Fibroblast of gingiva (primary cell): Measurements from ENCODE around the gene HMCN2.

Source experiments
- DNase-seq: peaks from one replicate; pipeline ENCODE4 v3.0.0-alpha.2; 2011; ENCODE audit warnings: low read depth

The HMCN2 gene

GRCh38 chr9:130414910-130415746 lies 149.6 kb downstream of the HMCN2 start:
- no peak for DNase-seq

DNA sequence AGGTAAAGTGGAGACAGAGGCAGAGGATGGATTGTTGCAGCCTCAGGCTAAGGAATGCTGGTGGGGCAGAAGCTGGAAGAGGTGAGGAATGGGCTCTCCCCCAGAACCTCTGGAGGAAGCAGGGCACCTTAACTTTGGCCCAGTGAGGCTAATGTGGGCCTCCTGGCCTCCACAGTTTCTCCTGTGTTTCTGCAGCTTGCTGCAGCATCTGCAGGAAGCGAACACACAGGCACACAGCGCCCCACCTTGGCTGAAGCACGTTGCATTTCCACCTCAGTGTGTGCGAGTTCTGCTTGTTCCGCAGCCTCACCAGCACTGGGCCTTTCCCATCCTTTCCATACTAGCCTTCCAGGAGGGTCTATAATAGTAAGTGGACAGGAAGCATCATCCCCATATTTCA lies 152.0 kb downstream of the HMCN2 start:
- no peak for DNase-seq

- no peak for DNase-seq
Measured at GRCh38 chr9:130418776-130419175, 153.2 kb downstream of the HMCN2 start.

DNA sequence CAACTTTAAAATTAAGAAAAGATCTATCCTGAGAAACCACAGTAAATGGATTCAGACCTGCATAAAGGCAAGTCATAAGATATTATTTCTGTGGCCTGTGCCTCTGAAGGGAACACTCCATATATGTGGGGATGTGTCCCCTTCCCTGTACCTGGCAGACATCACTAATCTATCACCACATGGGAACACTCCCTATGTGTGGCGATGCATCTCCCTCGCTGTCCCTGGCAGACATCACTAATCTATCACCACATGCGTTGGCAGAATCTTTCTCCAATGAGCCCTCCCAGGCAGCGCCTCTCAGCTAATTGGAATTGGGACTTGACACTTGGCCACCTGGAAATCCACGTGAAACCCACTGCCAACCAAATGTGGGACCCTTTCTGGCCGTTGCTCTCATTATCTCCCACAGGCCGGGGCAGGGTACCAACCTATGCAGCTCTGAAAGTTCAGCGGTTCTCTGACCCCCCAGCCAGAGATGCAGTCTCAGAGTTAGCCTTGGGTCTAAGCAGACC lies 154.0 kb downstream of the HMCN2 start:
- no peak for DNase-seq

DNA sequence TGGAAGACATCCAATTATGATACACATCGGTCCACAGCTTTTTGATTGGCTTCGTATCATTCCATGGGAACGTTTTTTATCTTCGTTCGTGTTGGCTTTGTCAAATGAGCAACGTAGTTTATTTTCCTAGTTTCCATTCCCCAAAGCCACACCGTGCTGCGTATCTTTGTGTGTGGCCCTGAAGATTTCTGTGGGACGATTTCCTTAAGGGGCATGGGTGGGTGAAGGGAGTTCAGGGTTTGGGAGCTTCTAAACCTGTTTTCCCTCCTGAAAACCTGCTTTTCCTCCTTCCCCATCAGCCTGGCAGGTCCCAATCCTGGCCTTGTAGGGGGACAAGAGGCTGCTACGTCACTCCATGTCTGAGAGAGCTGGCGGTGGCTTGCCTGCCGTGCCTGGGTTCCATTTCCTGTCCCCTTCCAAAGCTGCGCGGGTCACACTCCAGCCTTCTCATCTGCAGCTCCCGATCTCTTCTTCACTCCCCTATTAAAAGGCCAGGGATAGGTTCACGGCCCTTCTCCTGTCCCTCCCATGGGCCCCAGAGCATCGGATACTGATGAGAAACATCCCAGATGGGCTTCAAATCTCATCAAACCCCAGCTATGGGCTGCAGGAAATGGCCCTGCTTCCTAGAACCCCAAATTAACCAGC lies 155.7 kb downstream of the HMCN2 start:
- no peak for DNase-seq

- peak; percentile 46 for DNase-seq
Measured at GRCh38 chr9:130421802-130422276, 156.3 kb downstream of the HMCN2 start.

DNA sequence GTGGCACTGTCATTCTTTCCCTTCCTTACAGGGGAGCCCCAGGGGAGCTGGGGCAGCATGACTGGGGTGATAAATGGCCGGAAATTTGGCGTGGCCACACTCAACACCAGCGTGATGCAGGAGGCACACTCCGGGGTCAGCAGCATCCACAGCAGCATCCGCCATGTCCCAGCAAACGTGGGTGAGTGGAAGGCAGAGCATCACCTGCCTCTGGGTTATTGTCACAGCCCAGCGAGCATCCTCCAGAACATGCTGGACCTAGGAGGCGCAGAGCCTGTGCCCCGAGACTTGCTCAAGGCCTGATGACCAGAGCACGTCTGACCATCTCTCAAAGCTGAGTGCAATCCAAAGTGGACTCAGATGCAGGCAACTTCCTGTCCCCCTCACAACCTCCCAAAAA lies 157.0 kb downstream of the HMCN2 start:
- DNase-seq, result no peak

- DNase-seq, result no peak
Measured at GRCh38 chr9:130423272-130423671, 157.7 kb downstream of the HMCN2 start.

DNA sequence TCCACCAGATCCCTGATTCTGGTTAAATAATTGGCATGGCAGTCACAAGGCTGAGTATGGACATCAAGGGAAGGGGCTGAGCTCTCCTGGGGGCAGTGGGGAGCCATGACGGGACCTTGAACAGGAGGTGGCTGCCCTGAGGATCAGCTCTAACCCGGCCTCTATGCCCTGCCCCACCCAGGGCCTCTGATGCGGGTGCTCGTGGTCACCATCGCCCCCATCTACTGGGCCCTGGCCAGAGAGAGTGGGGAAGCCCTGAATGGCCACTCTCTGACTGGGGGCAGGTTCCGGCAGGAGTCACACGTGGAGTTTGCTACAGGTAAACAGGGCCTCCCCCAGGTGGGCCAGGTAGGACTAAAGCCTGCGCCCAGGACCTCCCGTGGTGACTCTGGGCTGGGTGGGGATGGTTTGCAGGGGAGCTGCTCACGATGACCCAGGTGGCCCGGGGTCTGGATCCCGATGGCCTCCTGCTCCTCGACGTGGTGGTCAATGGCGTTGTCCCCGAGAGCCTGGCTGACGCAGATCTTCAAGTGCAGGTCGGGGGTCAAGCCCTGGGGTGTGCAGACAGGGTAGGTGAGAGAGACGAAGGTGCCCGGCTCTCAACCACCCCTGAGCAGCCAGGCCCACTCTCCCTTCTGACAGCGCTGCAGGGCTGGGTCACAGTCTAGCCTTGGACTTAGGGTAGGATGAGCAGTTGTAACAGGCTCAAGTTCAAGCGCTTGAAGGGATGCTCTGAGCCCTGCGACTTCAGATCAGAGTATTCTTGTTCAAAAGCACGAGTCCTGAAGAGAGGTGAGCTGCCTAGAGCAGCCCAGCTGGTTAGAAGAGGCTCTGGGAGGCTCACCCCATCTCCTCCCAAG lies 159.3 kb downstream of the HMCN2 start:
- DNase-seq, result no peak

GRCh38 chr9:130425741-130426466 lies 160.3 kb downstream of the HMCN2 start:
- no peak for DNase-seq

DNA sequence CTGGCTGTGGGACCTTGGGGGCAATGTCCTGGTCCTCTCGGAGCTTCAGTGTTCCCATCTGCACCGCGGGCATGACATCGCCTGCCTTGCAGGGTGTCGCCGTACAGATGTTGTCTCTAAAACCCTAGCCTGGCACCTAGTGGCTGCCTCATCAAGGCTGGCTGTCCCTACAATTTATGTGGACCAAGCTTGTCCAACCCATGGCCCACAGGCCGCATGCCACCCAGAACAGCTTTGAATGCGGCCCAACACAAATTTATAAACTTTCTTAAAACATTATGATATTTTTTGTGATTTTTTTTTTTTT lies 160.9 kb downstream of the HMCN2 start:
- no peak for DNase-seq

- DNase-seq, result peak; percentile 55
Measured at GRCh38 chr9:130426883-130427282, 161.3 kb downstream of the HMCN2 start.

DNA sequence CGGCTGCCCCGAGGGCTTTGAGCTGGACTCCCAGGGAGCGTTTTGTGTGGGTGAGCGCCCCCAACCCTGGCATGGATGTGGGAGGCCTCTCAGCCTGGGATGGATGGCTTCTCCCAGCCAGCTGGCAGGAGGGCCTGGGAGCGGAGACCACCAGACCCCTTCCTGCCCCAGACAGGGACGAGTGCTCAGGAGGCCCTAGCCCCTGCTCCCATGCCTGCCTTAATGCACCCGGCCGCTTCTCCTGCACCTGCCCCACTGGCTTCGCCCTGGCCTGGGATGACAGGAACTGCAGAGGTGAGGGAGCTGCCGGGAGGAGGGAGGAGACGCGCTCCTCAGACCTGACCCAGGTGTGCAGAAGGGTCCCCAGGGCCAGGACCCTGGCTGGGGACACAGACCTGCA lies 161.8 kb downstream of the HMCN2 start:
- no peak for DNase-seq

GRCh38 chr9:130428086-130428665 lies 162.6 kb downstream of the HMCN2 start:
- no peak for DNase-seq

DNA sequence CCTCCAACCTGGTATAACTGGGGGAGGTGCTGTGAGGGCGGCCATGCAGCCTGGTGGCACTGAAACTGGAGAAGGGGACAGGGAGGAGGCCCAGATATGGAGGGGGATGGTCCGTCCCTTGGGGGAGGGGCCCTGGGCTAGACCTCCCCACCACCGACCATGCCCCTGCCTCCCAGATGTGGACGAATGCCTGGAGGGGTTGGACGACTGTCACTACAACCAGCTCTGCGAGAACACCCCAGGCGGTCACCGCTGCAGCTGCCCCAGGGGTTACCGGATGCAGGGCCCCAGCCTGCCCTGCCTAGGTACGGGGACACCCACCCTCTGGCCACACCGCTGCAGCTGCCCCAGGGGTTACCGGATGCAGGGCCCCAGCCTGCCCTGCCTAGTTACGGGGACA lies 163.8 kb downstream of the HMCN2 start:
- DNase-seq, result no peak

- DNase-seq, result no peak
Measured at GRCh38 chr9:130429831-130430230, 164.3 kb downstream of the HMCN2 start.

DNA sequence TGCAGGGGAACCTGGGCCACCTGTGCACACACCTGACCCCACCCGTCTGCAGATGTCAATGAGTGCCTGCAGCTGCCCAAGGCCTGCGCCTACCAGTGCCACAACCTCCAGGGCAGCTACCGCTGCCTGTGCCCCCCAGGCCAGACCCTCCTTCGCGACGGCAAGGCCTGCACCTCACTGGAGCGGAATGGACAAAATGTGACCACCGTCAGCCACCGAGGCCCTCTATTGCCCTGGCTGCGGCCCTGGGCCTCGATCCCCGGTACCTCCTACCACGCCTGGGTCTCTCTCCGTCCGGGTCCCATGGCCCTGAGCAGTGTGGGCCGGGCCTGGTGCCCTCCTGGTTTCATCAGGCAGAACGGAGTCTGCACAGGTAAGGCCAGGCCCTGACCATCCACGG lies 164.7 kb downstream of the HMCN2 start:
- DNase-seq, result no peak

- no peak for DNase-seq
Measured at GRCh38 chr9:130430734-130431535, 165.4 kb downstream of the HMCN2 start.

- no peak for DNase-seq
Measured at GRCh38 chr9:130431536-130432303, 166.2 kb downstream of the HMCN2 start.

- DNase-seq, result no peak
Measured at GRCh38 chr9:130432362-130432761, 166.8 kb downstream of the HMCN2 start.
